ENCODE results near the gene PRDM4. TPM values are rescaled to one million over a fixed set of nuclear protein-coding genes. Genes with fewer than 3 reads are reported as not detected.

PRDM4 gene
- polyA plus RNA-seq, 1 of the 3 experiments (the other 2 are of a cell fraction), result 22.1 TPM

- no peak for TF ChIP-seq ELF1 (IDR thresholded peaks at IDR 0.05)
- TF ChIP-seq USF2 (IDR thresholded peaks at IDR 0.05; ENCODE audit: borderline replicate concordance, low read depth, low read length), result no peak
- TF ChIP-seq RAD21 (IDR thresholded peaks at IDR 0.05; ENCODE audit: low read length), result no peak
- TF ChIP-seq MXI1 (IDR thresholded peaks at IDR 0.05; ENCODE audit: low read depth, low read length), result no peak
- no peak for TF ChIP-seq GABPA (IDR thresholded peaks at IDR 0.05; ENCODE audit: low read depth)
- TF ChIP-seq MAX (IDR thresholded peaks at IDR 0.05; ENCODE audit: low read depth), result no peak
- H3K9me3 ChIP-seq, result no peaks in the 10 kb centered on the region
- no peaks in the 10 kb centered on the region for H3K9me2 ChIP-seq
- H3K4me1 ChIP-seq (ENCODE audit: control insufficient read depth in 1 of 2, insufficient read depth in 2 of 2, low read depth in 1 of 2, low read length in 1 of 2), result no peaks in the 10 kb centered on the region
- H3K4me3 ChIP-seq (ENCODE audit: low read depth in 2 of 2, low read length in 1 of 2), result no peak overlapping the region
- ChIA-PET CTCF (no interaction called here), POLR2A (no interaction called here)
- H3K9ac ChIP-seq, result no peak overlapping the region
- no peaks in the 10 kb centered on the region for H4K20me1 ChIP-seq (ENCODE audit: insufficient read depth)
- H3K27ac ChIP-seq (ENCODE audit: low read depth in 2 of 2, low read length in 1 of 2), result no peak overlapping the region
- H3K79me2 ChIP-seq (ENCODE audit: insufficient read depth), result no peaks in the 10 kb centered on the region
- no peaks in the 10 kb centered on the region for H3K27me3 ChIP-seq (ENCODE audit: insufficient read depth)
- no peaks in the 10 kb centered on the region for H3K36me3 ChIP-seq (replicated peaks in 1 of 2; ENCODE audit: control insufficient read depth in 1 of 2, insufficient read depth in 2 of 2, low read length in 1 of 2)
- H3F3A ChIP-seq (replicated peaks; ENCODE audit: insufficient read depth), result no peaks in the 10 kb centered on the region
- 39% methylated on average over 15 of the region's 22 CpGs for WGBS (ENCODE audit: low lambda C conversion rate)
- H3K4me2 ChIP-seq, result no peak overlapping the region
- DNase-seq, result no peak
- no peak overlapping the region for H2AFZ ChIP-seq (ENCODE audit: low read depth)
These were observed 44.7 kb upstream of the PRDM4 start for GRCh38 chr12:107805488-107806180.

- Histone ChIP-seq H3K4me1 (ENCODE audit: control insufficient read depth in 1 of 2, insufficient read depth in 2 of 2, low read depth in 1 of 2, low read length in 1 of 2) (no peaks in the 10 kb centered on the region), H3K4me2 (no peak overlapping the region), H4K20me1 (ENCODE audit: insufficient read depth) (no peaks in the 10 kb centered on the region), H3K36me3 (replicated peaks in 1 of 2; ENCODE audit: control insufficient read depth in 1 of 2, insufficient read depth in 2 of 2, low read length in 1 of 2) (no peaks in the 10 kb centered on the region), H3K4me3 (ENCODE audit: low read depth in 2 of 2, low read length in 1 of 2) (no peak overlapping the region), H3K27ac (ENCODE audit: low read depth in 2 of 2, low read length in 1 of 2) (no peak overlapping the region), H3K79me2 (ENCODE audit: insufficient read depth) (no peaks in the 10 kb centered on the region), H3K9me3 (no peaks in the 10 kb centered on the region), H3K27me3 (ENCODE audit: insufficient read depth) (no peaks in the 10 kb centered on the region), H2AFZ (ENCODE audit: low read depth) (no peak overlapping the region), H3F3A (replicated peaks; ENCODE audit: insufficient read depth) (no peaks in the 10 kb centered on the region), H3K9ac (no peak overlapping the region), H3K9me2 (no peaks in the 10 kb centered on the region)
- no peak for DNase-seq
- TF ChIP-seq CHD2 (IDR thresholded peaks at IDR 0.05; ENCODE audit: low read length, partially characterized antibody), result no peak
- no peak for TF ChIP-seq ZBTB33 (IDR thresholded peaks at IDR 0.05; ENCODE audit: borderline replicate concordance, low read depth)
- peak; percentile 47; the same call in 1 of the 2 replicates for TF ChIP-seq GATA2 (CRISPR knock-in tag; IDR thresholded peaks at IDR 0.05)
- WGBS (ENCODE audit: low lambda C conversion rate), result 0% methylated on average over 3 of the region's 3 CpGs
- POLR2A ChIA-PET, result interaction anchor here (0.7 kb wide), 1 partner anchor 17 kb away, joined by 3 read pairs; no protein-coding TSS in a partner anchor
- CTCF ChIA-PET, result no interaction called here
These were observed 42.2 kb upstream of the PRDM4 start for GRCh38 chr12:107803092-107803491.
